Measurements from ENCODE around the gene PLPPR4.
"Not testable (repeated sequence)": the region's sequence is repeated elsewhere in the genome, so short reads cannot be mapped to it uniquely, and the experiment has no call there.

The PLPPR4 gene

DNA sequence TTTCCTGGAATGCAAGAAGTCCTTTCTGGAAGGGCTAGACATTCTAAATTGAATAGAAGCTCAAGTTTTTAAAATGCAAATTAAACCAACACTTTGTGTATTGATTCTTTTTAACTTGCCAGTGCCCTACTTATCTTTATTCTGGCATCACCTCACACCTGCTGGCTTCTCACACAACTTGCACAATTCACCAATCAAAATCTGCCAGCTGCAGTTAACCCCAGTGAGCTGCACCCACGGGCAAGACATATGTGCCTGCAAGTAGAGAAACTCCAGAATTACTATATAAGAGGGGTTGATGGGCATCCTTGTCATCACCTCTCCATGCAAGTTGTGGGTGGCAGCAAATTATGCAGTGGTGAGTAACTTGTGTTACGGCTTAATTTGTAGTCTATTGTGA, 11.7 kb upstream of the PLPPR4 start:
- TF ChIP-seq MYC (IDR thresholded peaks at IDR 0.05; ENCODE audit: low read depth, low read length) = no peak
- TF ChIP-seq POLR2A (IDR thresholded peaks at IDR 0.05; ENCODE audit: extremely low read depth, insufficient read length) = no peak
- TF ChIP-seq, protein P1, sequence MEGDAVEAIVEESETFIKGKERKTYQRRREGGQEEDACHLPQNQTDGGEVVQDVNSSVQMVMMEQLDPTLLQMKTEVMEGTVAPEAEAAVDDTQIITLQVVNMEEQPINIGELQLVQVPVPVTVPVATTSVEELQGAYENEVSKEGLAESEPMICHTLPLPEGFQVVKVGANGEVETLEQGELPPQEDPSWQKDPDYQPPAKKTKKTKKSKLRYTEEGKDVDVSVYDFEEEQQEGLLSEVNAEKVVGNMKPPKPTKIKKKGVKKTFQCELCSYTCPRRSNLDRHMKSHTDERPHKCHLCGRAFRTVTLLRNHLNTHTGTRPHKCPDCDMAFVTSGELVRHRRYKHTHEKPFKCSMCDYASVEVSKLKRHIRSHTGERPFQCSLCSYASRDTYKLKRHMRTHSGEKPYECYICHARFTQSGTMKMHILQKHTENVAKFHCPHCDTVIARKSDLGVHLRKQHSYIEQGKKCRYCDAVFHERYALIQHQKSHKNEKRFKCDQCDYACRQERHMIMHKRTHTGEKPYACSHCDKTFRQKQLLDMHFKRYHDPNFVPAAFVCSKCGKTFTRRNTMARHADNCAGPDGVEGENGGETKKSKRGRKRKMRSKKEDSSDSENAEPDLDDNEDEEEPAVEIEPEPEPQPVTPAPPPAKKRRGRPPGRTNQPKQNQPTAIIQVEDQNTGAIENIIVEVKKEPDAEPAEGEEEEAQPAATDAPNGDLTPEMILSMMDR (IDR thresholded peaks at IDR 0.05; ENCODE audit: low read depth, low read length) = no peak
- DNase-seq (ENCODE audit: low read depth) = no peak
- H3K4me3 ChIP-seq (ENCODE audit: low read depth, low read length) = no peak overlapping the region

DNA sequence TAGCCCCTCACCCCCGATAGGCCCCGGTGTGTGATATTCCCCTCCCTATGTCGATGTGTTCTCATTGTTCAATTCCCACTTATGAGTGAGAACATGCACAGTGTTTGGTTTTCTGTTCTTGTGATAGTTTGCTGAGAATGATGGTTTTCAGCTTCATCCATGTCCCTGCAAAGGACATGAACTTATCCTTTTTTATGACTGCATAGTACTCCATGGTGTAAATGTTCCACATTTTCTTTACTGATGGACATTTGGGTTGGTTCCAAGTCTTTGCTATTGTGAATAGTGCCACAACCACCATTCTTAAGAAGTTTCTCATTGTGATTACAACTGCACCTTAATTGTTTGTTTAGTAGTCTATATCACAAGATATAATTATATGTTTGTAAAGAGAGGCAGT, 3.9 kb upstream of the PLPPR4 start:
- H3K4me3 ChIP-seq (ENCODE audit: low read depth, low read length); DNase-seq (ENCODE audit: low read depth): not testable (repeated sequence)

DNA sequence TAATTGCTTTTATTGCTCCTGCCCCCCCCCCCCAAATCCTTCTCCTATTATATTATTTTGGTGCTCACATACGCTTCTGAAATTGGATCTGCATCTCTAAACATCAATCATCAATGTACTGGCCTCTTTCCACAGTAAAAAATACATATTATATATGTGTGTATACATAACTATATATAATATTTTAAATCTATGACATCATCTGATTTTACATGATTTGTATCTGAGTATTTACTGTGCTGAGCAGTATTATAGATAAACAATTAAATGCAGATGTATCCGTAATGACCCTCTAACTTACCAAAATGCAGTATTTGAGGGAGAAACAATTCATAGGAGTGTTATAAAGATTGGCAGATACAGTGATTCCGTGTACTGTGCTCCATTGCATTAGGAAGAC, 832 bp downstream of the PLPPR4 start:
- no peak overlapping the region for H3K4me3 ChIP-seq (ENCODE audit: low read depth, low read length)
- DNase-seq (ENCODE audit: low read depth) = no peak
- no peak for TF ChIP-seq POLR2A (IDR thresholded peaks at IDR 0.05; ENCODE audit: extremely low read depth, insufficient read length)
- TF ChIP-seq, protein P1 (IDR thresholded peaks at IDR 0.05; ENCODE audit: low read depth, low read length) = no peak
- TF ChIP-seq, protein P2, sequence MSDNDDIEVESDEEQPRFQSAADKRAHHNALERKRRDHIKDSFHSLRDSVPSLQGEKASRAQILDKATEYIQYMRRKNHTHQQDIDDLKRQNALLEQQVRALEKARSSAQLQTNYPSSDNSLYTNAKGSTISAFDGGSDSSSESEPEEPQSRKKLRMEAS (IDR thresholded peaks at IDR 0.05; ENCODE audit: low read depth, low read length) = no peak
- TF ChIP-seq MYC (IDR thresholded peaks at IDR 0.05; ENCODE audit: low read depth, low read length) = no peak

DNA sequence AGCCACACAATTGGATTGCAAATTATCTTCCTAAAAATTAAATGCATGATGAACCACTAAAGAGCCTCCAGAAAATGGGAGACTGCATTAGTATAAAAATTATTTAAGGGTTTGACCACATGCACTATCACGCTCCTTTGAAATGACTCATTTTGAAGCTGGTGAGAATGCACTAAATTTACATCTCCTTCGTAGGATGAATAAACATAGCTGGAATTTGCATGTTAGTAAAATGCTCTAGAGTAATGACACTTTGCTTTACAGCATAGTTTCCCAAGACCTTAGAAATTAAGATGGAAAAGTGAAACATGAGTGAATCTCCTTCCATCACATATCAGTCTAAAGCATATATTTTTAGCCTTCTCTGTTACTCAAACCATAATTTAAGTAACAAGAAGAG, 2.4 kb downstream of the PLPPR4 start:
- no peak for DNase-seq (ENCODE audit: low read depth)
- no peak overlapping the region for H3K4me3 ChIP-seq (ENCODE audit: low read depth, low read length)
- TF ChIP-seq POLR2A (IDR thresholded peaks at IDR 0.05; ENCODE audit: extremely low read depth, insufficient read length) = no peak
- TF ChIP-seq MYC (IDR thresholded peaks at IDR 0.05; ENCODE audit: low read depth, low read length) = no peak
- TF ChIP-seq, protein P2 (IDR thresholded peaks at IDR 0.05; ENCODE audit: low read depth, low read length) = no peak
- TF ChIP-seq, protein P1 (IDR thresholded peaks at IDR 0.05; ENCODE audit: low read depth, low read length) = no peak

DNA sequence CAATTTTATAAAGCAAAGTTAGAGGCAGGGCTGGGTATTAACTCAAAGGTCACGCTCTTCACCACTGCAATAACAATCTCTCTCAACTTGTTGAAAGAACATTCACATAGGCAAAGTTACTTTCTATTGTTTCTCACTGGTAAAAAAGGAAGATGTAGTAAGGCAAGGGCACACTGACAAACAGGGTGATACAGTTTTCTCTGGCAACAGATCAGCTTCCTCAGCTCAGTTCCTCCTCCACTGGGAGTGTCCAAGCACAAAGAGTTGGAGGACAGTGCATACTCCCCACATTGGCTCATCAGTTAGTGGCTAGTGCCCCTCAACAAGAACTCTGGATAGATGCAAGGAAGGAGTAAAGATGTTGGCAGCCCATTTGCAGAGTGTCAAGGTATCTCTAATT, 3.7 kb downstream of the PLPPR4 start:
- no peak for DNase-seq (ENCODE audit: low read depth)
- no peak overlapping the region for H3K4me3 ChIP-seq (ENCODE audit: low read depth, low read length)
- TF ChIP-seq, protein P2 (IDR thresholded peaks at IDR 0.05; ENCODE audit: low read depth, low read length) = no peak
- TF ChIP-seq, protein P1 (IDR thresholded peaks at IDR 0.05; ENCODE audit: low read depth, low read length) = no peak
- TF ChIP-seq POLR2A (IDR thresholded peaks at IDR 0.05; ENCODE audit: extremely low read depth, insufficient read length) = no peak
- TF ChIP-seq MYC (IDR thresholded peaks at IDR 0.05; ENCODE audit: low read depth, low read length) = no peak

DNA sequence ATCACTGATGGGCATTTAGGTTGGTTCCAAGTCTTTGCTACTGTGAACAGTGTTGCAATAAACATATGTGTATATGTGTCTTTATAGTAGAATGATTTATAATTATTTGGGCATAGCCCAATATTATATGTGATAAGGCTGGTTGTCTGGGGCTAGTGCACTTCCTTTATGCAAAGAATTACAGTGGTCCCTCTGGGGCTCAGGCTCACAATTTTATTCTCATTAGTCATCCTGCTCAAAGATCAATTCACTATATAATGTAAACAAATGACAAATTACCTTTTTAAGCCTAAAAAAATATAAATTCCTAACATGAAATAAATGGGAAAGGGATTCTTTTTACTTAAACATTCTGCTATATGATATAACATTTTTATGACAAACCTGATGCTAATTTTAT, 5.0 kb downstream of the PLPPR4 start:
- H3K4me3 ChIP-seq (ENCODE audit: low read depth, low read length) = no peak overlapping the region
- TF ChIP-seq POLR2A (IDR thresholded peaks at IDR 0.05; ENCODE audit: extremely low read depth, insufficient read length) = no peak
- TF ChIP-seq, protein P1 (IDR thresholded peaks at IDR 0.05; ENCODE audit: low read depth, low read length) = no peak
- TF ChIP-seq, protein P2 (IDR thresholded peaks at IDR 0.05; ENCODE audit: low read depth, low read length) = no peak
- TF ChIP-seq MYC (IDR thresholded peaks at IDR 0.05; ENCODE audit: low read depth, low read length) = no peak
- DNase-seq (ENCODE audit: low read depth) = no peak
